GM21529 (cell line): ENCODE results near the gene SV2B.

Experiments used
- ATAC-seq: cut with Tn5 transposase; IDR thresholded peaks from one replicate; pipeline ENCODE4 v1.9.1; 2021; ENCODE audit not compliant: unreplicated experiment

Gene SV2B

DNA sequence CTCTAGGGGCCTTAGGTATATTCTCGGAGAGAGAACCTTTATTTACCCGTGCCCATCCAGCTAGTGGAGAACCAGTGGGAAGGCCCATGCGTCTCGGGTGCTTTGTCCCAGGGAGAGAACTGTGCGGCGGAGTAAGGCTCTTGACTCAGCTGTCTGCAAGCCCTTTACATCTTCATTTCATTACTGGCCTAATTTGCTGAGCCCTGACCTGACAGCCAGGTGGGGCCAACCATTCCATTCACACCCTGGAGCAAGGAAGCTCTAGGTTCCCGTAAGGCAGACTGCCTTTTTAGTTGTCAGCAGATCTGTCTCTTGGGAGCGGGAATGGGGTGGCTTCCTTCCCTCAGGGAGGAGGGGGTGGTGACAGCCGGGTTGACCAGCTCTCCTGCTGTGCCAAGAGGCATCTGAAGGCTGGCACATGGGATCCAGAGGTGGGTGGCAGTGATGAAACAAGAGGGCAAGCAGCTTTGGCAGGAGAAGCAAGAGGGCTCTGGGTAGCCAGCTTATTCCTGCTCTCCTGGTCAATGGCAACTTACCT is 36.4 kb downstream of the SV2B start:
- ATAC-seq, result no peak

DNA sequence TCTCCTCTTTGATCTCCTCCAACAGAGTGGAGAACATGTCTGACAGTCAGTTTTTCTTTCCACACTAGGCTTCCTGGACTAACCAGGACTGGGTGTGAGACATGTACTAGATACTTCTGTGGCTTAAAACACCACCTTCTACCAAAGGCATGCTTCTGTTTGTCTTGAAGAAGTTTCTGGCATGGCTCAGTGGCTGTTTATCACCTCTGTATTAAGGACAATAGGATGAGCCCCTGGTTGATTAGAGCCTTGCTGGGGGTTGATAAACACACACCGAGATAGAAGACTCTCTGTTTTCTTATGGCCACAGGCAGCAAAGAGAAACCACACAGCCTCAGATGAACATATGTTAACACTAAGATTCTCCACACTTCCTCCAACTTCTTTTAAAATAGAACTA is 40.5 kb downstream of the SV2B start:
- ATAC-seq, result no peak

DNA sequence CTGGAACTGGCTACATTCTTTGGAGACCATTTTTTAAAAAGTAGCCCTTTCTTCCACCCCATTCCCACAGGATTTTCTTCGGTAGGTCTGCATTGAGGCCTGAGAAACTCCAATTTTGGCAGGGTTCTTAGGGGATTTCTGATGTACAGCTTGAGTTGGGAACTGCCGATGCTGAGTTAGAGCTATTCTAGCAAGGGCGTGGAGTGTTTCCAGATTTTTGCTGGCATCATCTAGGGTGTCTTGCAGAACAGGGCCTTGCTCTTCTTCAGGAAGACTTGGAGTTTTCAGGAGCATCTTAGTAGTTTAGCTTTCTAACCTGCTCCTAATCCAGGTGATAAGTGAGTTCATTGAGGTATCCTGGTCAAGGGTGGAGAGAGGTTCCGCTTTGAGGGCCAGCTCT is 41.0 kb downstream of the SV2B start:
- ATAC-seq, result no peak

DNA sequence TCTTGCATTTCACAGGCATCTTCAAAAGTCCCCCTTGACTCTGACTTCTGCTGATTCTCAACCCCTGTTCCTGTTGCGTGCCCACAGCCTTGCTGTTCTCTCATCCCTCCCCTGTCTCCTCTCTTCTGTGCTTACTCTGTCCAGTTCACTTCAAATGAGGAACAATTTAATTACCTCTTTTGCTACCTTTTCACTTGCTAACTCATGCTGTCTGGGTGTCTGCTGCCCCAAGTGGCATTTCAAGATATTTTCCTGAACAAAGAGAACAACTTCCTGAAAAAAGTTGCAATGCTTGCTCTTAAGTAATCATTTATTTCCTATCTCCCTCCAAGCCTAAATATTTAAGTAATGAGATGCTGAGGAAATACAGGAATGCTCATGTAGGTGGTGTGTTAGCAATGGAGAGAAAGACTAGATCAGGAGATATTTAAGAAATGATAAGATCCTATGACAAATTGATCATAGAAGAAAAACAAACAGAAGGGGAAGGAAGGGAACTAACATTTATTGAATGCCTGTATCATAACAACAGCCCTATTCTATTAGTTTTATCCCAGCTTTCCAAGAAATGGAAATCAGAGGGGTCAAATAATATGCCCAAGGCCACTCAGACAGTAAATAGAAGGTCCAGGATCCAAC is 42.2 kb downstream of the SV2B start:
- no peak for ATAC-seq

DNA sequence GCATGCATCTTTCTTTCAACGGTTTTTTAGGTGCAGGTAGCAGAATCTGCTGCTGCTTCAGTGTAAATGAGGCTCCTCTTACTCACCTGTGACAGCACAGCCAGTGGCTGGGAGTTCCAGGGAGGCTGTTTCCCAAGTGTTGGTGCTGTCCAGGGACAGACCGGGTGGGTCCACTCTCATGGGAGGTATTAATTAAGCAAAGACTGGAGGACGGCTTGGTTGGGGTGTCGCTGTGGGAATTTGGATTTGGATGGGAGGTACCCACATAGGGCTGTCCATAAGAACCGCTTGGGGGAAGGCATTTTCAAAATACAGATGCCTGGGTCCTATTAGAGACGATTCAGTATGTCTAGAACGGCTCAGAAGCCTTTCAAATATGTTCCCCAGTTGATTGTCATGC is 42.9 kb downstream of the SV2B start:
- ATAC-seq, result no peak

DNA sequence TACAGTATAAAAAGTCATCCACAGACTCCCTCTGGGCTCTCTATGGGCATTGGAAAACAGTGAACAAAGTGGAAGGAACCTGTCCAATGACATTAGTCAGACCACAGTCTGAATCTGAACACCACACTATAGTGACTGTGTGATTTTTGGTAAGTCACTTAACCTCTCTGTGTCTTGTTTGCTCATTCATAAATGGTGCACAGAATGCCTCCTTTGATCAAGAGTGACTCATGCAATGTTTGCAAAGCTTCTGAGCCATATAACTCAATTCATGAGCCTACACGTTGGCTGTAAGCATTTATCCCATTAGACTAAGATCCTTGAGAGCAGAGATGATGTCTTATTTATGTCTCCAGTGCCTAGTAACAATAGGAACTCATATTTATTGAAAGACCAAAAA is 46.7 kb downstream of the SV2B start:
- no peak for ATAC-seq

DNA sequence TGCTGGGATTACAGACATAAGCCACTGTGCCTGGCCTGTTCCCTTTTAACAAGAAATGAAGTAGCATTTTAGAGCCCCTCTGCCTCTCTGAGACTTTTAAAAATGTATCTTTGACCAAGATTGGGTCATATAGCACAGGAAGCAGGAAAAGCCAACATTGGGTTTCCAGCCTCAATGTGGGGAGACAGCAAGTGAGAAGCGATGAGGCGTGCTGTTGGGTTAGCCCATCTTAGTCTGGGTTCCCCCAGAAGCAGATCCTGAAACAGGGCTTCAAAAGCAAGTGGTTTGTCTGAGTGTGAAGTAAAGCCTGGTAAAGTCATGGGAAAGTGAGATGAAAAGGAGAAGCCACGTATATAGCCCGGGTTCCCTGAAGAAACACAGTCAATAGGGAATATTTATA is 48.2 kb downstream of the SV2B start:
- ATAC-seq, result no peak

DNA sequence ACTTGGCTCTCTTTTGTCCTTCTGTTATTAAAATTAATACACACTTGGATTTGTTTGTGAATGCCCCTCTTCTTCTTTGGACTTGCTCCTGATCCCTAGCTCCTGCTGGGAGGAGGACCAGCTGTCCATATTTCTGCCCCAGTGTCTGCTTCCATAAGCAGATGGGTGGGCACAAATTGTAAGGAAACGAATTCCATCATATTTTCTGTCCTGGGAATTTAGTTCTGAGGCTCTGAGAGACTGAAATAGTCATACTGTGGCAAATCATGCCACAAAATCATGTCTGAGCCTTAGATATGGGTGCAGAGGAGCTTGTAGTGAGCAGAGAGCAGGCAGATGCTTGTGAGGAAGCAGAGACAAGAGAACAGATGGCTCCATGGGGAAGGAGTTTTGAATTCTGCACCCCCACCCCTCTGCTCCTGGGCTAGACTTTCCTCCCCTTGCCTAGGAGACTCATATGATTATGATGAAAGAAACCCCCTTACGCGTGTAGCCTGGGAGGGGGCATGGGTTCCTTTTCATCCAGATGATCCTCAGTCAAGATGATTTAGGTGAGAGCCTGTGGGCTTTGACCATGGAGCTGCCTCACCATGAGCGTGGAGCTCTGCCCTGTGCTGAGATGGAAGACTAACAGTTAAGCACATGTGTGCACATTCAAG is 50.6 kb downstream of the SV2B start:
- ATAC-seq, result no peak

DNA sequence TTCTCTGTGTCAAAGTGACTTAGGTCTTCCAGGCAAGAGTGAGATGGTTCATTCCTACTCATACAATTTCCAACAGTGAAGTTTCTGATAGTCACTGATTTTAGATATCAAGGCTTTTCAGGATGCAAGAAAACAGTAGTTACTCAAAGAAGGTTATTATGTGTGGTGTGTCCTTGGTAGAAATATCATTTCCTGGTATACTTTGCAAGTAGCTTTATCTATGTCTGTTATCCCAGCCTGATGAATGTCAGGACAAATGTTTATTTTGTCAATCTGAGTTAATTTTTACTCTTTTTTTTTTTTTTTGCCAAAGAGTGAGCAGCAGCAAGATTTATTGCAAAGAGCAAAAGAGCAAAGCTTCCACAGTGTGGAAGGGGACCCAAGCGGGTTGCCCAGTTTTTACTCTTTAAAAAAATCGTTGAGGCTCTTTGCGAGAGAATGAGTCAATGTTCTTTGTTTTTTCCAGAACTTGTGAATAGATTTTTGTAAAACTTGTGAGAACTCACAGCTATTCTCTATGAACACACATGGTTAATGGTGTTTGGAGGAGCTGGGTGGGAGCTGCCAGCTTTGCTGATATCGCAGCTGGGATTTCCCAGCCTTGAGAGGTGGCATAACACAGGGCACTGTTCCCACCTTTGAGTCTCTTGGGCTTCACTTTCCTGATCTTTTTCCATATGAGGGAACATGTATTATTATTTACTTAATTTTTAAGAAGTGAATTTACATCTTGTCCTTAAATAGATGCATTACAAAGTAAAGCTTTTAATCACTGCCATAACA is 51.9 kb downstream of the SV2B start:
- ATAC-seq, result no peak

DNA sequence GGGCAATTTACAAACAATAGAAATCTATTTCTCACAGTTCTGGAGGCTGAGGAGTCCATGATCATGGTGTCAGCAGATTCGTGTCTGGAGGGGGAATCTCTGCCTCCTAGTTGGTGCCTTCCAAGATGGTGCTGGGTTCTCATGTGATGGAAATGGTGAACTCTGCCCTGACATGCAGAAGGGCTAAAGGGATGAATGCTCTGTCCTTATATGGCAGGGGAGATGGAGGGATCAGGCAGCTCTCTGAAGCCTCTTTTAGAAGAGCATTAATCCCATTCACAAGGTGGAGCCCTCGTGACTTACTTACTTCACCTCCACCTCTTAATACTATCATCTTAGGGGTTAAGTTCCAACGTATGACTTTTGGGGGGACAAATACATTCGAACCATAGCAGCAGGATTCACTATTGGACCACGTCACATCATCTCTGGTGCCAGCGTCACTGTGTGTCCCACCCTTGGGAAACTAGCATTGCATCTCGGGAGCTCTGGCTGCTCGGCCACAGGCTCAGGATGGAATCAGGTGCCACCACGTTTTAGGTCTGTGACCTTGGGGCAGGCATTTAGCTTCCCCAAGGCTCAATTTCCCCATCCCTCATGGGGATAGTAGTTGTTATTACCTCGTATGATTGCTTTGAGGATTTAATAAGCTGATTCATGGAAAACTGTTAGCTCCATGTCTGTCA is 53.0 kb downstream of the SV2B start:
- no peak for ATAC-seq

DNA sequence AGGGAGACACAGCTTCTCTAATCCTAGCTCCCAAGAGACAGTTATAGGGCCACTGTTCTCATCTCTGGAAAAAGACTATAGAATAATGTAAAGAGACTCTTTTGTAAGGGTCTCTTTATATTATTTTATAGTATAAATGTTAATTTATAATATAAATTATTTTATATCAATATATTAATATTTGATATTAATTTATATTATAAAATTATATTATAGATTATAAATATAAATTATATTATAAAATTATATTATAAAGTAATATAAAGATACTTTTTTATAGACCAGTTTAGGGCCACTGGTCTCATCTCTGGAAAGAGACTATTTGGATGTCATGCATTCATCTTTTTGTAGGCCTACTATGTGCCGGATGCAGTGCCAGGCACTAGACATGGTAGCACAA is 53.9 kb downstream of the SV2B start:
- no peak for ATAC-seq

DNA sequence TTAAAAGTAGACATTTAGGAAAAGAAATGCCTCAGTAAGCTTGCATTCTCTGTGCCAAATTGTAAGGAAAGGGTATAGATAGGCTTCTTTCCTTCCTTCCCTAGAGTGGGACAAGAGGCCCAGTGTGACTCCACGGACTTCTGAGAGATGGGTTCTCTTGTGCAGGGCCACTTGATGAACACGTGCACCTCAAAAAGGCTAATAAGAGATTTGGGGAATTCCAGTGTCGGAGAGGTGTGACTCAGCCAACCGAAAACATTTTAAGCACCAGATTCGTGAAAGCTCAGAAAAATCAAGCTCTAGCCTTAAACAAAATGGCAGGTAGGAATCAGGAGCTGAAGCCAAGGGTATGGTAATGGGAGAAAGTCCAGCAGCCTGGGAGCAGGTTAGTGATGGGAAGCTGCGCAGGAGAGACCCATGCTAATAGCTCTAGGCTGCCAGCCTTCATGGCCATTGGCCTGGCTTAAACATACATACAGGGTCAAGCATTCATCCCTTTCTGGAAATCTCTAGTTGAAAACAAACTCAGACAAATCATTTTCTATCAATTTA is 56.2 kb downstream of the SV2B start:
- no peak for ATAC-seq

DNA sequence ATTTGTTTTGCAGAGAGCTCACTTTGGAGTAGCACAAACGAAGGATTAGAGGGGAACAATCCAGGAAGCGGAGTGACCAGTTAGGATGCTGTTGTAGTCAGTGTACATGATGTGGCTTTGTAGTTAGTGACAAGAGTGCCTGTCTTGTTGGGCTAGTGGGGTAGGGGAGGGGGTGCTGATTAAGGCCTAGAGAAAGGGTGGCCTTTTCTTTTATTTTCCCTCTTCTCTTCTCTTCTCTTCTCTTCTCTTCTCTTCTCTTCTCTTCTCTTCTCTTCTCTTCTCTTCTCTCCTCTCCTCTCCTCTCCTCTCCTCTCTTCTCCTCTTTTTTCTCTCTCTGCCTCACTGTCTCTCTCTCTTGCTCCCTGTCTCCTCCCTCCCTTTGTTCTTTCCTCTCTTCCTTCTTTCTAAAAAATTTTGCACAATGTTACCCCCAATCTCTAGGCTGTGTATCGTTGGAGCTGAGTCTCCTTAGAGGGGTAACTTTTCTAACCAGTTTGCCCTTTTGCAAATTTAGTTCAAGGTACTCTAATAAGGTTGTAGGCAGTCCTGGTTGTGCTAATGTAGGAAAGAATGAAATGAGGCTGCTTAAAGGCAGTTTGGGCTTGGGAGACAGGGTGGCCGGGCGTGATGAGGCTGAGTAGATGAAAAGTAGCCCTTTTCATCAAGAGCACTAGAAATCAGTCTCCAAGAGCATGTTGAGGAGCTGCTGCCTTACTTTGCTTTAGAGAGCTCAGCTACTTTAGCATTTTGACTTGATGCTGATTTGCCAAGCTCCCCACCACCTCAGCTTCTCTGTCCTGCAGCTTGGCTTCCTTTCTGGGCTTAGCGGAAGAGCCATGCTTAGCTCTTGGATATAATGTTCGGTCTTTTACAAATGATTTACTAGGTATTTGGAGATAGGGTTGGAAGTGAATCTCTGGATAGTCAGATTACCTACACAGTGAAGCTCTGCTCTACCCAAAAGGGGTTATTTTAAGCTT is 58.6 kb downstream of the SV2B start:
- ATAC-seq, result no peak

DNA sequence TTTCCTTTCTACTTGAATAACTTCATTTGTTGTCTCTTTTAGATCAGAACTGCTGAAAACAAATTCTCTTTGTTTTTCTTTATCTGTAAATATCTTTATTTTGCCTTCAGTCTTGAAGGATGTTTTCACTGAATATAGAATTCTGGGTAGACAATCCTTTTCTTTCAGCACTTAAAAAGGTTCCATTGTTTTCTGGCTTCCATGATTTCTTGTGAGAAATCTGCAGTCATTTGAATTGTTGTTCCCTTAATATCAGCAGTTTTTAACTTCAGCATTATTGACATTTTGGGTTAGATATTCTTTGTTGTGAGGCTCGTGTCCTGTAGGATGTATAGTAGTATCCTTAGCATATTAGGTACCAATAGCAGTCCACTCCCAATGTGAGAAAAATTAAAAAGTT is 65.8 kb downstream of the SV2B start:
- no peak for ATAC-seq

DNA sequence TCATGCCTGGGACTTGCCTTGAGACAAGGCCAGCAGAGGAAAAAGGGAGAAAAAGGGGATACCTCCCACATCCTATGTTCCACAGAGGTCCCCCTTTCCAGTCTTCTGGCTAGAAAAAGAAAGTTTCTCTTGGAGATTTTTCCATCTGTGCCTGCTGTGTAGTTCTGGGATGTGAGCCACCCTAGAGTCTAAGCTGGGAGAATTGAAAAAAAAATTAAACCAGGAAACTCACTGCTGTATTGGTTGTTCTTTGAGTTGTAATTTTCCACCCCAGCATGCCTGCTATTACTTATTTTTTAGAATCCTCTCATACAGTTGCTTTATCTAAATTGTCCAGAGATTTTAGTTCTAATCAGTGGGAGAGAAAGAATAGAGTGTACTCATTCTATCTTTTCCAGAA is 68.4 kb downstream of the SV2B start:
- no peak for ATAC-seq

DNA sequence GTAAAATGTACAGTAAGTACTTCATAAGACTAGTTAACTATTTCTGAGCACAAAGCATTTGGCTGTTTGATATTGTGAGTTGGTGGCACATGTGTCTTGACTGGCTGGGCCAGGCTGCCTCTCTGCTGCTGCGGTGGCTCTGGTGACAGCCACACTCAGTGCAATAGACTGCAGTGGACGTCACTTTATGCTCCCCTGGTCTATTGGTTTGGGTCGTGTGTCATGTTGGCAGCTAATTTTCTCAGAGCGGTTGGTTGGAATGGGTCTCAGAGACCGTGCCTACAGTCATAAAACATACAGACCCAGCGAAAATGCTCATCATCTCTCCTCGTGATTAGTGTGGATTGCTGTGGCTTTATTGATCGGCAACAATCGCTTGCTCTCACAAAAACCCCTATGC is 71.3 kb downstream of the SV2B start:
- ATAC-seq, result no peak

DNA sequence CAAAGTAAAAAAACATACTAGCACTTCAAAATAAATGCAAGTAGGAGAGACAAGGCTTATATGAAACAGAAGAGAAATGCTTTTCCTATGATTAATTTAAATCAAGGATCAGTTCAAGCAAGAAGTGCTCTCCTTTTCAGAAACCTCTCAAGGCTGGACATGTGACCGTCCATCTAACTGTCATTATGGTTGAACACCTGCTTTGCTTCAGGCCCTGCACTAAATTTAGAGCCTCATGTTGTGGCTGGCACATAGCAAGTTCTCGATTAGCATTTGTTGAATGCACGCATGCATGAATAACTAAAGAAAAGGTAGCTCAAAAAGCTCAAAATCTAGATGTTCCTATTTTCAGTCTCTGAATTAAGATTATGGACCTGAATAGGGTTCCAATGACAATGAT is 82.0 kb downstream of the SV2B start:
- no peak for ATAC-seq

DNA sequence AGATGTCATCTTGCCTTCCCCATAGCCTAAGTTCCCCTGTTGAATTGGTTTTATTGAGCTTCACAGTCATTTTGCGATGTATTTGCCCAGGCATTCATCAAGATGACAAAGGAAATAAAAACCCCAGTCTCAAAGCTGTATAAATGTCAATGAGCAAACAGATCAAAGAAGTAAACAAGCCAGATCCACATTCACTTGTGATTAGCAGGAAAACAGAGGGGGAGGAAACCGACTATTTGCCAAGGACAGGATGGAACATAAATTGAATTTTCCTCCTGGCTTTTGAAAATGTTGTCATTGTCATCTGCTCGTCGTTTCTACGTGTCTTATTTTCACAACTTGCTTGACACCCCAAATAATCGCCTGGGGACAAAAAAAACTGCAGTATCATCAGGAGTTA is 83.5 kb downstream of the SV2B start:
- ATAC-seq, result no peak

DNA sequence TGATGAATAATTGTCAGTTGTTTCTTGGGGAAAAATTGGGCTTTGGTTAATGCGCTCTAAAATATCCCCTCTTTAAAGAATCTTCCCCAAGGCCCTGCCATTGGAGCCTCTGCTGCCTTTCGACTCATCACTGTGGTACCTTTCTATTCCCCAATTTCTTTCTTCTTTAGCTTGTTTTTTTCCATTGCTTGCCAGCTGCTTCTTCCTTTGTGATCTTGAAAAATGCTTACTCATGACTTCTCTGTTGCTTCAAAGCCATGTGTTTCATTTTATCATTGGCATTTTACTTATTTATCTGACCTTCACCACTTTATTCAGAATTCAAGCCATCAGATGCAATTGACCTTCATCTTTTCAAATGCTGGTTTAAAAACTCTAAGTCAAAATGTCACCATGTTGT is 84.4 kb downstream of the SV2B start:
- no peak for ATAC-seq
